ENCODE results near the gene ARHGAP22.

Gene ARHGAP22

DNA sequence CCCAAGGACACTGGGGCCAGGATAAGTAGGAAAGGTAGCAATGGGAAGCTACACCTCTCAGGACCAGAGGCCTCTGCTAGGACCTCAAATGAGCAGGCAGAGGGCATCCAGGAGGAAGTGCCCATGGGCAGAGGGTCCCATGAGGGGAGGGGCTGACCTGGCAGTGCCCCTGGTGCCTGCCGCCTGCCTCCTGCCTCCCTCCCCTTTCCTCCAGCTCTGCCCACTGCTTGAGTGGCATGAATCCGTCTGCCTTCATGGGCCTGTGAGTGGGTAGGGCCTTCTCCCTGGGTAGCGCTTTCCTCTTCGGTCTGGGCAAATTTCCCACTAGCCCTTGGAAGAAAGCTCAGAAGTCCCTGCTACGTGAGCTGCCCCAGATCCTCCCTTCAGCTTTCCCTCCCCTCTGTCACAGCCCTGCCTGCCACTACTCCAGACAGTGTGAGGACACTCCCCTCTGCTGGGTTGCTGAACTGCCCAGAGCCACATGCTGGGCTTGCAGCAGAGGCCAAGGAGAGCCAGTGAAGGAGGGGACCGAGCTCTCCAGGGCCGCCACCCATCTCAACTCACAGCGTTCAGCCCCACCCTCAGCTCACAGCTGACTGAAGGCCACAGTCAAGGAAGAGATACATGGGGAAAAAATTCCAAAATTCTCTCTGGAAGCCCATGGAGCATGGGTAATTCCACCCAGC is 141.4 kb downstream of the ARHGAP22 start:
- DNase-seq (ENCODE audit: low spot score) = no peak

DNA sequence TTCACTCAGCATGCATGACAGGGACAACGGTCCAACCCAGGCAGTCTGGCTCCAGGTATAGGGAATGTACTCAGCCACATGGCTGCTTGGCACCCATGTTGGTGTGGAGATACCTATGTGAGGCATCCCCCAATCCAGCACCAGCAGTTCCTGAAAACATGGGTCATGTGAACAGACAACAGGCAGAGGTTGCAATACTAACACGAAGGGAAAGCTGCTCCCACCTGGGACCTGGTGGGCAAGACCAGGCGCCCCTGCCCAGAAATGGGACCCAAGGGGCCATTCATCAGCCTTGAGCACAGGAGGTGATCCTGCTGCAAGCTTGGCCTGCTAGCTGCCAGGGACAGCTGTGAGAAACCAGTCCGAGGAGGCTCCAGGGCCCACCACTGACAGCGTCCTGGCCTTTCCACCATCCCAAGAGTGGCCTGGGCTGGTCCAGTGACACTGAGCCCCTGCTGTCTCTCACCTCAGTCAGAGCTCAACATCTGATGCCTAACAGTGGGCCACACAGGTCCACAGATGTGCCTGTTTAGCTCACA is 142.3 kb downstream of the ARHGAP22 start:
- no peak for DNase-seq (ENCODE audit: low spot score)

DNA sequence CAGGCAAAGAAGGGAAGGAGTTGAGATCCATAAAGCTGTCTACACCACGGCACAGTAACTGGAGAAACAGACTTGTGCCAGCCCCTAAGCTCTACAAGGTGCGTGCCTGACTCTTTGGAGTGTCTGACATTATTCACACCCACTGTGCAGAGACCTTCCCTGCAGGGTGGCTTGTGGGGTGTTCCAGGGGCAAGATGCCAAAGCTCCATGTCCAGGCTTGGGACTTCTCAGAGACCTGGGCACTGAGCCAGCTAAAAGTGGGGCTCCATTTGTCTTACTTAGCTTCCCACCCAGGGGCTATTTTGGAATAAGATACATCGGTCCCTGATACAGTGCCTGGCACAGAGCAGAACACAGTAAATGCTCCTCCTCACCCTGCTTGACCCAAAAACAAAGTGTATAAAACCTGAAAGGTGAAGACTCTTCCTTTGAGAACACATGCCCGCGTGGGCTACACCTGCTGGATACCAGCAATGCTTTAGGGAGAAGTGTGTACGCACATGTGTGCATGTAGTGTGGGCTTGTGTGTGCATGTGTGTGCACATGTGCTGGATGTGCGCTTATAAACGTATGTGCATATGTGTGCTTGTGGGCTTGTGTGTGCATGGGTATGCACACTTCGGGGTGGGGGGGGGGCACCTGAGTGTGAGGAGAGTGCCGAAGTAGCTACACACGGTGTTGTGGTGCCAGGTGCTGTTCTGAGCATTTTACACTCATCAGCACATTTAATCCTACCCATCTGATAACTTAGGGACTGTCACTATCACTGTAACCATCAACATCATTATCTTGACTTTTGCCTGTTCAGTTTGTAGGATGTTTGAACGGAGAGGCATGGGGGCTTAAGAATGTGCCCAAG is 143.0 kb downstream of the ARHGAP22 start:
- DNase-seq (ENCODE audit: low spot score) = no peak

DNA sequence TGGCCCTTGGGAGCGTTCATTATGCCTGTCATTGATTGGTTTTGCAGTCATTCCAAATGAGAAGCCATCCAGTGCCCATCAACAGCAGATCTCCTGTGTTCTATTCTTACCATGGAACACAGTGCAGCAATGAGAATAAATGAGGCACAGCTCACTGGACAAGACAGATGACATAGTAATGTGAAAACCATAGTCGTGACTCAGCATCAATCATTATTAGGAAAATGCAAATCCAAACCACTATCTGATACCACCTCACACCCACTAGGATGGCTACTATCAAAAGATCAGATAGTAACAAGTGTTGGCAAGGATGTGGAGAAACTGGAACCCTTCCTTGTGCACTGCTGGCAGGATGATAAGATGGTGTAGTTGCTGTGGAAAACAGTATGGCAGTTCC is 144.7 kb downstream of the ARHGAP22 start:
- peak; percentile 17 for DNase-seq (ENCODE audit: low spot score)

DNA sequence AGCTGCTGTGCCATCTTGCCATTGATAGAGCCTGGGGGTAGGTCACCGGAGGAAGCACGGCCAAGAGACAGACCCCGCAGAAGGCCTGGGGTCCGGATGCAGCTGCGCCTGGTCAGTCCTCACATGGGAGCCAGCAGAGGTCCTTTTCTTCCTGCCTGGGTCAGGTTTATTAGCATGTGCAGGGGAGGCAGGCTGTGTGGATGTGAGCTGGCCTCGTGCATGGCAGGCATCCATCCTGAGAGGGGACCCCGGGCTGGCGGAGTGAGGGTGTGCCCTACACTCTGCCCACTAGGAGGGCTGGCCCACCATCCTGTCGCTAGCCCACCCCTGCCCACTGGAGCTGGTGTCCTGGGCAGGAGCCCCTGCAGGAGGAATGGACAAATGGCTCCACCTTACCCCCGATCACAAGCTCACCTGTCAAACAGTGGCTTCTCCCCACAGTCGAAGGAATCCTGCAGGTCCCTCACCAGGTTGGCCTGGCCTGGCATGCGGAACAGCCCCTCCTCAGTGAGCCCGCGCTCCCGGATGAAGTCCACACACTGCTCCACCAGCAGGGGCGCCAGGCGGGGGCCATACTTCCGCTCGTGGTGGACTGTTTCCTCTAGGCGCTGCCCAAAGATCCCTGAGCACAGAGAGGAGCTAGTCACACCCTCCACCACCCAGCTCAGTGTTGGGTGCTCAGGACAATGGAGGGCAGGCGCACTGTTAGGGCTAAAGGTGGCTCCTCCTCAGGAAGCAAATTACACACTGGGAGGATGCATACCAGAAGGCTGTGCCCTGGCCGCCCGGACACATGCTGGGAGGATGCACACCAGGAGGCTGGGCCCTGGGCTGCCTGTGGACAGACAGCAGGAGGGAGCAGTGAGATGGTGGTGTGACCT is 145.4 kb downstream of the ARHGAP22 start:
- no peak for DNase-seq (ENCODE audit: low spot score)

- DNase-seq (ENCODE audit: low spot score) = no peak
These were observed 146.2 kb downstream of the ARHGAP22 start for GRCh38 chr10:48458662-48459048.

DNA sequence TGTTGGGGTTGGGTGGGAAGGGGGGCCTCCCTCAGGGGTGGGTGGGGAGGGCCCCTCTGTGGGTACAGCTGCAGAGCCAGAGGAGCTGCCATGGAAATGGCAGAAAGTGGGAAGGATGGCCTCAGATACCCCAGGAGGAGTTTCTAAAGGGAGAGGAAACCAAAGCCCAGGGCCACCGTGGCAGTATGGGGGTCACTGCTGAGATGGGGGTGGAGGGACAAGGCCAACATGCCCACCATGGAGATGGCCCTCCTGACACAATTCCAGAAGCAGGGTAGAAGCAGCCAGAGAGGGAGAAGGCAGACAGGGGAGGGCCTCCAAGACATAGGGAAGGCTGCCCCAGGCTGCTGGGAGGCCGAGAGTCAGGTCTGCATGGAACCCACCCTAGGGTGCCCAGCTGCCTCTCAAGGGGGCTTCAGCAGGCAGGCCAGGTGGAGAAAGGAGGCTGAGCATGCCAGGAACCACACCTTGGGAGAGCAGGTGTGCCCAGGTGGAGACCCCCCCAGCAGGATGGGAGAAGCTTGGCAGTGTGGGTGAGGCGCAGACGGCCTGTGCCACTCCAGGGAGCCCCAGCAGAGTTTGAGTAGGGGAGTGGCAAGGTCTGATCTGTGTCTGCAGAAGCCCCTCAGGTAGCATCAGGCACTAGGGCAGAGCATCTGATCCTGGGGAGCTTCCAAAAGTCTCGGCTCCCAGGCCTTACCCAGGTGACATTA is 146.8 kb downstream of the ARHGAP22 start:
- no peak for DNase-seq (ENCODE audit: low spot score)

GRCh38 chr10:48456808-48457761 is 147.8 kb downstream of the ARHGAP22 start:
- DNase-seq (ENCODE audit: low spot score) = no peak

- peak; percentile 30 for DNase-seq (ENCODE audit: low spot score)
These were observed 148.5 kb downstream of the ARHGAP22 start for GRCh38 chr10:48456361-48456804.

GRCh38 chr10:48455392-48456151 is 149.3 kb downstream of the ARHGAP22 start:
- no peak for DNase-seq (ENCODE audit: low spot score)

DNA sequence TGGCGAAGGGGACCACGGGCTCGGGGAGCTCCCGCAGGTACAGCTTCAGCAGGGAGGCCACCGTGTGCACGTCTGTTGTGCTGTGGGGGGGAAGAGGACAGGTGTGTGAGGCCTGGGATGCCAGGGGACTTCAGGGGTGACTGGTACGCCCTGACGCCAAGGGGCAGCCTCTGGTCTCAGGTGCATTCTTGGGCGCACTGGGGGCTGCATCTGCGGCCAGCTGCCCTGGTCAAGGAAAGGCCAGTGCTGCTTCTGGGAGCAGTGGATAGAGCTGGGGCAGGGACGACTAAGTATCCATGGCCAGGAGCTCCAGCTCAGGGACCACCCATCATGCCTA is 149.8 kb downstream of the ARHGAP22 start:
- no peak for DNase-seq (ENCODE audit: low spot score)

DNA sequence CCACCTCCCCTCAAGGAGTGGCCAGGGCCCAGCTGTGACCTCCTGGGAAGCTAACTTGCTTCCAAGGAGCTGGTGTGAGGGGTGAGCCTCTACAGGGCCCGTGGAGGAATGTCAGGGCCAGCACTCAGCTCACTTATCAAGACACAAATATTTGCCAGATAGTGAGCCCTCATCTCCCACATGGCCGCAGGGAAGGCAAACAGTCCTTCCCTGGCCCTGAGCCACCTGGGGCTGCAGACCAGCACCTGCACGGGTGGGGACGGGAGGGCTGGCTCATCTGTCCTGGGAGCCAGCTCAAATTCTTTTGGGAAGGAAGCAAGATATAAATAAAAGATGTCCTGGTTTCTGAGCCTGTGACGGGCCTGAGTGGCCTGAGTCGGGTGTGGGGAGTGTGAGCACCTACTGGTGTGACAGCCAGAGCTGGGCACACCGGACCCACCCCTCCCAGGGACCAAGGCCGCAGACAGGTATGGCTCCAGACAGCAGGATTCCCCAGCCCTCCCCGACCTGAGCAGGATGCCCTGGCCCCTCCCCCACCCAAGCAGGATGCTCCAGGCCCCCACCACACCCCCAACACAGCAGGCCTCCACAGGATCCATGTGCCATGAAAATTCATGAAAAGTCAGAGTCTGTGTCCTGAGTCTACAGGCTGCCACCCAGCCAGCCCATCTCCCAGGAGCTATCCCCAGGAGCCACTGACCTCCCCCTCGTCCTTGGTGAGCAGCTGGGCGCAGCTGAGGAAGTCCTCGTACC is 150.4 kb downstream of the ARHGAP22 start:
- DNase-seq (ENCODE audit: low spot score) = no peak

- no peak for DNase-seq (ENCODE audit: low spot score)
These were observed 151.2 kb downstream of the ARHGAP22 start for GRCh38 chr10:48453451-48454301.

- no peak for DNase-seq (ENCODE audit: low spot score)
These were observed 151.9 kb downstream of the ARHGAP22 start for GRCh38 chr10:48452879-48453412.

DNA sequence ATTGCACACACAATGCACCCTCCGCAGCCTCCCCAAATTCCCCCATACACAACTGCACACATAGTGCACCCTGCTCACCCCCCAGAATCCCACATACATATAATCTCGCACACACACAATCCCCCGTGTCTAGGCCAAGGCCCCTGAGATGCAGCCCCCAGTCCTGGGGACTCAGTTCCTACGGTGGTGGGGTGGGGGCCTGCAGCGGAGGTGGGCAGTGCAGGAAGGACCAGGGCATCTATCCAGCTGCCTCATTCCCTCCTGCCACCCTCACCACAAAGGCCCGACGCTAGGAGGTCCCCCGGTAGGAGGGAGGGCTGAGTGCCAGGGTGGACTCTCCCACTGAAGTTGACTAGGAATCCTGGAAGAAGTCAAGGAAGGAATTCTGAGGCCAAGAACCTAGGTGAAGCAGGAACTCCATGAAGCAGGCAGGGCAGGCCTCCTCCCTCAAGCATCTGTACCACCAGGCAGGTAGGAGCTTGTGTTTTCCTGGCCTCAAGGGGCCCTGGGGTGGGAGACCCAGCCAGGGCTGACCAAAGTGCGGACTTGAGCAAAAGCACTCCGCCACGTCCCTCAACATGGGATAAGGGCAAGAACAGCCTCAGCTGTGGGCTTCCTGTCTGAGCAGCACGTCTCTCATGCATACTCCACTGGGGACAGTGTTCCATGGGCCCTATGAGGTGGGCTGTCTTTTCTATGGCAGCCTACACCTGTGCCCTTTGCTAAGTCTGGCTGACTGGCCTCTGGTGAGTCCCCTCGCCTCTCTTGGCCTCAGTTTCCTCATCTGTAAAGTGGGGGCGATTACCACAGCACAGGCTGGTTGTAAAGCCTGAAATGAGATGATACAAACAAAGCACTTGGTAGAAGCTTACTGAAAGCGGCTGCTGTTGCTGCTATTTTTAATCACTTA is 152.6 kb downstream of the ARHGAP22 start:
- no peak for DNase-seq (ENCODE audit: low spot score)

DNA sequence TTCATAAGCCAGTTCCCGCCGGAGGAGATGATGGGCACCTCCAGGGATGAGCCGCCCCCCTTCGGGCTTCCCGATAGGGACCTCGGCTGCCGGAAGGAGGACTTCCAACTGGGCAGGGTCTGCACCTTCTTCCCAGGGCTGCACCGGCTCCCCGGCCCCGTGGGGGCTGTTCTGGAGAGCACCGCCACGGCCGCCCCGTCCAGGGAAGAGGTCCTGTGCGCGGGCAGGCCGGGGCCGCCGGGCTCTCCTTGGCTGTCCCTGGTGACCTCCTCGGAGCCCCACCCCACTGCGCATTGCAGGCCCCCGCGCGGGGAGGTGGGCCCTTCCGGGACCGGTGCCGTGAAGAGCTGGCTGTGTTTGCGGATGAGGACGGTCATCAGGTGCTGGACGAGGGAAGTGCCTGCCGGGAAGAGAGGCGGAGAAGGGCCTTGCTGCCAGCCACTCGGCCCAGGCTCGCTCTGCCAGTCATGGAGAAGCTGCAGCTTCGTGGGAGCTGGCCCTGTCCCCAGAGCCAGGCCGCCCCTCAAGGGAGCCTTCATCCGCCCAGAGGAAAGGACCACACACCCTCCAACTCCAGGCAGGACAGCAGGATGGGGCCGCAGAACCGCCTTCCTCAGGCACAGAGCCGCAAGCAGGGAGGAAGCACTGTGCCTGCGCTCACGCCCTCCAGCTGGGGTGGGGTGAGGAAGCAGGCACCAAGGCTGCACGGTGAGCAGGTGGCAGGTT is 154.0 kb downstream of the ARHGAP22 start:
- no peak for DNase-seq (ENCODE audit: low spot score)

All from kidney tubule cell (primary cell).